GM12872 (cell line): ENCODE data around the gene LRCH1.

ENCODE experiments used
- TF ChIP-seq, protein P1 (sequence below): IDR thresholded peaks from 3 replicates; pipeline ENCODE4 v1.5.1; 2011; ENCODE audit warnings: low read depth, mild to moderate bottlenecking, low read length, moderate library complexity; ENCODE audit not compliant: insufficient read depth

Gene LRCH1

DNA sequence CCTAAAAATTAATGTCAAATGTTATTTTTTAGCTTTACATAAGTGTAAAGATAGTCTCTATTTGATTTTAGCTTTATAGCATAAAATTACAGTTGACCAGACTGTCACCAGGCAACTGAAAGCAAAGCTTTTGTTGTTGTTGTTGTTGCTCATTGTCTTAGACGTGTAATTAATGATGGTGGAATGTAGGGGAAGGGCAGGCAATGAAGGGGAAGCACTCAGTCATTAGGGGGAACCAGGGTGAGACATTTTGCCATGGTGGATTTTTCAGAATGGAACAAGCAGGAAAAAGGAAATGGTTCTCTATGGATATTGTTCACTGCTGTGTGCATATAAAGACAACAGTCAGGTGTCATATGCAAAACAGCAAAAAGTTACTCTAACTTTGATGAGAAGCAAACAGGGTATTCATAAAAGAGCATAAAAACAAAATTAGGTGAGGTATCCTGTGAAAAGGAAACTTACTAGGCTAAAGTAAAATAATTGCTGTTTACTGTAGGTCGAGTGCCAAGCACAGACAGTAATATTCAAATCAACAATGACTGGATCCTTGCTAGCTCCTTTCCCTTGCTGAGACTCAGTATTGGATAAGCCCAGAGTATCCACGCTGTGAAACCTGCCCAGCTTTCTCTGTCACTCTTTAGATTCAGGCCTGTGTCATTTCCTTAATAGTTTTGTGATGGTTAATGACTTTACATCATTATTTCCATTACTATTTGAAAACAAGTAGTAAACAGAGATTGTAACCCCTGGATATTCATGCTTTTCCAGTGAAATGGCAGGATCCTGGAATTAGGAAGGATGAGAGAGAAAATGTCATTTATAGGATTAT is 110.5 kb downstream of the LRCH1 start:
- TF ChIP-seq, protein P1, sequence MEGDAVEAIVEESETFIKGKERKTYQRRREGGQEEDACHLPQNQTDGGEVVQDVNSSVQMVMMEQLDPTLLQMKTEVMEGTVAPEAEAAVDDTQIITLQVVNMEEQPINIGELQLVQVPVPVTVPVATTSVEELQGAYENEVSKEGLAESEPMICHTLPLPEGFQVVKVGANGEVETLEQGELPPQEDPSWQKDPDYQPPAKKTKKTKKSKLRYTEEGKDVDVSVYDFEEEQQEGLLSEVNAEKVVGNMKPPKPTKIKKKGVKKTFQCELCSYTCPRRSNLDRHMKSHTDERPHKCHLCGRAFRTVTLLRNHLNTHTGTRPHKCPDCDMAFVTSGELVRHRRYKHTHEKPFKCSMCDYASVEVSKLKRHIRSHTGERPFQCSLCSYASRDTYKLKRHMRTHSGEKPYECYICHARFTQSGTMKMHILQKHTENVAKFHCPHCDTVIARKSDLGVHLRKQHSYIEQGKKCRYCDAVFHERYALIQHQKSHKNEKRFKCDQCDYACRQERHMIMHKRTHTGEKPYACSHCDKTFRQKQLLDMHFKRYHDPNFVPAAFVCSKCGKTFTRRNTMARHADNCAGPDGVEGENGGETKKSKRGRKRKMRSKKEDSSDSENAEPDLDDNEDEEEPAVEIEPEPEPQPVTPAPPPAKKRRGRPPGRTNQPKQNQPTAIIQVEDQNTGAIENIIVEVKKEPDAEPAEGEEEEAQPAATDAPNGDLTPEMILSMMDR: no peak

DNA sequence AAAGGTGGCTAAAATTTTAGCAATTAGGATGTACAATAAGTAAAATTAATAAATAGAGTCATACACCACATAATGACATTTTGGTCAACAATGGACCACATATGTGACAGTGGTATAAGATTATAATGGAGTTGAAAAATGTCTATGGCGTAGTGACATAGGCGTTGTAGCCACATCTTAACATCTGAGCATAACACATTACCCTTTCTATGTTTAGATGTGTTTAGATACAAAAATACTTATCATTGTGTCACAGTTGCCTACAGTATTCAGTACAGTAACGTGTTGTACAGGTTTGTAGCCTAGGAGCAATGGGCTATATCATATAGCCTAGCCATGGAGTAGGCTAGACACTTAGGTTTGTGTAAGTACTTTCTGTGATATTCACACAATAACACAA is 111.2 kb downstream of the LRCH1 start:
- TF ChIP-seq, protein P1: no peak

DNA sequence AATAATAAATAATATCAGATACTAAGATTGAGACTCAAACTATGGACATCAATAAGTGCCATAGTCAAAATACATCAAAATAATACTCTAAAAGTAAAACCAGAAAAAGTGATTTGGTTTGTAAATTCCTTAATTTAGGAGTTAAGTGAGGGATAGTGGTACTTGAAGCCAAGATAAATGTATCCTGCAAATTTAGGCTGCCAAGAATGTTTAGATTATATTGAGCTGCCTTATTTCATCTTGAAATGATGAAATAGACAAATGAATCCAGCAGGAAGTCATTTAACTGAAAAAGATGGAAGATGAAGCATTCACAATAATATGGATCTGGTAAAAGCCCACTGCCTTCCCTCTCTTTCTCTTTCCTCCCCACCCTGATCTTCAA is 112.3 kb downstream of the LRCH1 start:
- TF ChIP-seq, protein P1: no peak

DNA sequence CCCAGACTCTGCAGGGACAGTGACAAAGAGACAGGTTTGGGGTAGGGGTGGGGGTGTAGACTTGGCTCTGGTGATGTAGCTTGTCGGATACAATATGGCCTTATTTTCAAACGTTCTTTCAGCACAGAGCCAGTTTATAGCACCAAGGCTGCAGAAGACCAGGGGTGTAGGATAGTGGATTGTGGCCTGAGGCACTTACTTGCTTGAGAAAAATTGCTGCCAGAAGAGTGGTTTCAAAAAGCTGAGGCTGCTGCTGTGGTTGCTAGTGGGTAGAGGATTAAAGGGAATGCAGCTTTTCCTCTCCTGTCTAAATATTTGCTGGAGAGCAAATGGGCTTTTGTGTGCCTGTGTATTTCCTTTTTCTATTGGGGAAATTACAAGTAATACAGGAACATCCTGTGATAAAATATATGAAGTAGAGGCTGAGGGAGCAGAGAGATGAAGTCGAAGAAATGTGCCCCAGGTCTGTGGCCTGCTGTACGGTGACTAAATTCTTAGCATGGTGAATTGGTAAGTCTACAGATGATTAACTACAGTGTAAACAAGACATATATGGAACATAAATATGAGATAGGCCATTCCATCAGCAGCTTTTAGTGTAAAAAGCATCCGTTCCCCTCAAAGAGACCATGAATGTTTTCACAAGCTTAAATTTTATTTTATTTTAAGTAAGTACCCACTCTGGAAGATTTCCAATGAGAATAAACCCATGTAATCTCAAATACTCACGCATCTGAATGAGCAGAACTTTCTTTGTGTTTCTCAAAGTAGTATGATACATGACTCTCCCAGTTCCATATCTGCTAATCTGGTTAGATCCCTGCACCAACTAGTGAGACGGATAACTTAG is 112.9 kb downstream of the LRCH1 start:
- TF ChIP-seq, protein P1: no peak

DNA sequence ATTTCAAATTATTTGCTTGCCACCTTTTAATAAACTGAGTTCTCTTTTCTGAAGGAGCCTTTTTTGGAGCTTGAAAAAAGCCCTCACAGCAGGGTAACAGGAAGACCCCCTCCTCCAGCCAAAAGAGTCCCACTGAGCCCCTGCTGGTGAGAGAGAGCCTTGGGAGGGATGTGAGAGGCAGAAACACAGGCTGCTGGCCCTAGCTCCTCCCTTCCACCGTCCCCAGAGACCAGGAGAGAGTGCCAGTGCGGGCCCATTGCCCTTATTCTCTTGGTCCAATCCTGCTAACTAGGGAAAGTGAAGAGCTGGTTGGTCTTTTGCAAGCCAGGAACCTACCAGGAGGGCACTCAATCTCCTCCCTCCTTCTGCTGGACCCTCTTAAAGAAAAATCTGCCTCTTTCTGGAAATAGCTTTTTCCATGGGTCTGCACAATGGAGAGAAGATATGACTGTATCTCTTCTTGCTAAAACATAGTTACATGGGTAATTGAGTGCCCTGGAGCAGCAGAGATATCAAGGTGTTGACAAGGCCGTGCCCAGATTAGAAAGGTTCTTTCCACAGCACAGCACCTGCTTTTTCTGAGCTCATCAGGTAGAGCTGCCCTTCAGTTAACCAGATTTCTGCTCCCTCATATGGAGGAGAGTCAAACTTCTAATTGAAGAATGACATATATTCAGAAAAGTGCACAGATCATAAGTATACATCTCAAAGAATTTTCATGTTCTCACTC is 113.9 kb downstream of the LRCH1 start:
- TF ChIP-seq, protein P1: peak; percentile 39; the same call in 2 of the 3 replicates

DNA sequence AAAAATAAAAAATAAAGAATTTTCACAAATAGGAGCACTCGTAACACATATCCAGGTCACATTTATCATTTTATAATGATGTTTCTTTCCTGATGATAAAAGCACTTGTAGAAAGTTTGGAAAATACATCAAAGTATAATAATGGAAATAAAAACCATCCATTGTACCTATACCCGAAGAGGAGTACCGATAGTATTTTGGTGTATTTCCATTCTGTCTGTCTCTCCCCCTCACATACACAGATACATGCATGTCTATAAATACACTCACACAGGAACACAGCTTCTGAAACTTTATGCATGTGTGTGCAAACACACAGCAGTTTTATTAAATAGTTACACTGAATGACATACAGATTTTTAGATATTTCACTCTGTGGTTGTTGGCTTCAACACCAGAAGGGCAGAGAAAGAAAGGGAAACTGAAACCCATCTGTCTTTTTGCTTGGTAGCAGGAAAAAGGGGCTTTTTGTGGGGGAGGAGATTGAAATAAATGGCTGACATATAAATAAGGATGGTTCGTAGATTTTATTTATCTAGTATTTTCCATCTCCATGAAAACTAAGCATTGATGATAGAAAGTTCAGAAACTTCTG is 114.8 kb downstream of the LRCH1 start:
- TF ChIP-seq, protein P1: no peak
